Measurements from ENCODE around the gene METTL16. TPM values are rescaled to one million over a fixed set of nuclear protein-coding genes. Genes with fewer than 3 reads are reported as not detected.

Gene METTL16
- total and polyA plus RNA-seq, 2 of the 4 experiments (the other 2 are of a cell fraction): 11.8 to 15.4 TPM

DNA sequence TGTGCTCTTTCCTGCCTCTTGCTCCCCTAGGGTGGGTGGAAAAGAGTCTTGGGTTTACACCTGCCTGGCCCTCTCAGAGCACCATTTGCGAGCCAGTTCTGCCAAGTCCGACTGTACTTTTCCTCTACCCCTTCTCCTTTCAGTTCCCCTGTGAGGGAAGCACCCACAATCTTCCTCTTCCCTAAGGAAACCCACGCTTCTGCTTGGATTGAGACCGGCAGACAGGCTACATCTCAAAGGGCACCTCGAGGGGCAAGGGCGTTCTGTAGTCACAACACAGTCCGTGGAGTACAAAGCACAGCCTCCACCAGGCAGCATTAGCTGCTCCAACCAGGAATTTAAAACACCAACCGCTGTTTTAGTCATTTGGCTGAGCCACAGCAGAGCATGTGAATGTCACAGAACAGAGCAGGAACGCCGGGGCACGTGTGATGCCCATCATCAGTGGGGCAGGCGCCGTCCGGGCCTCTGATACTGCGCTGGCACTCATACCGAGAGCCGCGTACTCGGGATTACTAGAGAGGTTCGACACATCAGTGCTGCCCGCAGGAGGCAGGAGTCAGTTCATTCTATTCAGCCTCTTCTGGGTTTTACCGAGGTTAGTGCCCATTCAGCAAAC, 97.1 kb downstream of the METTL16 start:
- Histone ChIP-seq H3K14ac (replicated peaks; ENCODE audit: low read depth, low read length) (no peak overlapping the region), H3K4ac (ENCODE audit: low read depth, low read length) (no peak overlapping the region), H4K20me1 (ENCODE audit: insufficient read depth, low read length) (no peaks in the 10 kb centered on the region), H4K91ac (ENCODE audit: insufficient read depth, low read depth, low read length) (no peak overlapping the region), H2BK15ac (ENCODE audit: low read depth, low read length) (no peak overlapping the region), H3K36me3 (ENCODE audit: control insufficient read depth, insufficient read depth, low read length) (peaks cover 9% of the 10 kb centered on the region), H3K9me1 (ENCODE audit: insufficient read depth, low read length) (no peaks in the 10 kb centered on the region; the same call in 1 of the 2 replicates), H3K23ac (ENCODE audit: low read depth, low read length) (no peak overlapping the region), H2BK120ac (ENCODE audit: low read depth, low read length) (no peak overlapping the region), H2AFZ (replicated peaks; ENCODE audit: low read length, poor library complexity) (no peak overlapping the region), H2BK20ac (ENCODE audit: low read depth, low read length) (no peak overlapping the region), H2AK5ac (ENCODE audit: low read depth, low read length) (peak overlapping the region; percentile 34; the same call in 1 of the 2 replicates), H3K9me3 (ENCODE audit: control insufficient read depth, insufficient read depth, low read length) (no peaks in the 10 kb centered on the region), H3K4me3 (ENCODE audit: insufficient read depth, low read depth, low read length) (no peak overlapping the region), H4K8ac (ENCODE audit: low read depth in 2 of 2, low read length in 2 of 2) (no peak overlapping the region), H3K27me3 (ENCODE audit: control insufficient read depth, insufficient read depth, low read length) (no peaks in the 10 kb centered on the region), H2AK9ac (replicated peaks; ENCODE audit: low read depth, low read length, poor library complexity) (no peak overlapping the region), H4K5ac (ENCODE audit: low read depth, low read length) (no peak overlapping the region), H3K56ac (ENCODE audit: extremely low read depth, insufficient read depth, low read length) (no peak overlapping the region), H3K4me1 (ENCODE audit: control insufficient read depth, insufficient read depth, low read length) (peaks cover 15% of the 10 kb centered on the region), H3K18ac (ENCODE audit: low read depth, low read length) (no peak overlapping the region), H2BK5ac (ENCODE audit: low read depth, low read length, poor library complexity, severe bottlenecking) (no peak overlapping the region), H3K9ac (ENCODE audit: low read depth, low read length) (no peak overlapping the region), H3K27ac (ENCODE audit: insufficient read depth, low read length) (no peak overlapping the region), H3K79me1 (ENCODE audit: low read depth in 1 of 2, low read length in 2 of 2) (peaks cover 4 to 28% of the 10 kb centered on the region in 2 experiments; a peak in 3 of 4 replicates), H3K4me2 (ENCODE audit: low read depth, low read length) (no peak overlapping the region)
- in situ Hi-C loops (cut with MboI; ENCODE audit: low sequenced_read_pairs): loop anchor here (5.0 kb wide), 1 partner anchor 37 kb away; no protein-coding TSS in a partner anchor
- ChIA-PET CTCF (interaction anchor here (2.0 to 4.9 kb wide), 3 partner anchors 9 to 32 kb away, joined by 8 to 64 read pairs (median 10); no protein-coding TSS in a partner anchor), POLR2A (ENCODE audit: unreplicated experiment) (no interaction called here)
- no TSS peak for BruUV-seq (replicated peaks)
- intact Hi-C loops (cut with micrococcal nuclease): no loop called here
- TF ChIP-seq USF2 (IDR thresholded peaks at IDR 0.05; ENCODE audit: low read depth, low read length) (no peak), FOS (IDR thresholded peaks at IDR 0.05; ENCODE audit: low read depth, low read length) (no peak), POLR2A (IDR thresholded peaks at IDR 0.05; ENCODE audit: low read depth, low read length) (no peak), MXI1 (IDR thresholded peaks at IDR 0.05; ENCODE audit: borderline replicate concordance, low read depth, low read length) (no peak), NFE2L2 (IDR thresholded peaks at IDR 0.05; ENCODE audit: low read depth, low read length) (no peak), CEBPB (IDR thresholded peaks at IDR 0.05; ENCODE audit: low read depth, low read length) (no peak), RFX5 (IDR thresholded peaks at IDR 0.05; ENCODE audit: low read depth, low read length) (no peak), MAFK (IDR thresholded peaks at IDR 0.05; ENCODE audit: low read depth, low read length) (no peak), BHLHE40 (IDR thresholded peaks at IDR 0.05; ENCODE audit: low read depth, low read length) (no peak), SMC3 (IDR thresholded peaks at IDR 0.05; ENCODE audit: low read depth, low read length) (no peak), MAZ (IDR thresholded peaks at IDR 0.05; ENCODE audit: borderline replicate concordance, low read depth, low read length) (no peak), RCOR1 (IDR thresholded peaks at IDR 0.05; ENCODE audit: insufficient replicate concordance, low read length) (no peak), CHD1 (IDR thresholded peaks at IDR 0.05; ENCODE audit: low read depth, low read length) (no peak), RAD21 (IDR thresholded peaks at IDR 0.05; ENCODE audit: low read length) (no peak)
- TF ChIP-seq, protein P1, sequence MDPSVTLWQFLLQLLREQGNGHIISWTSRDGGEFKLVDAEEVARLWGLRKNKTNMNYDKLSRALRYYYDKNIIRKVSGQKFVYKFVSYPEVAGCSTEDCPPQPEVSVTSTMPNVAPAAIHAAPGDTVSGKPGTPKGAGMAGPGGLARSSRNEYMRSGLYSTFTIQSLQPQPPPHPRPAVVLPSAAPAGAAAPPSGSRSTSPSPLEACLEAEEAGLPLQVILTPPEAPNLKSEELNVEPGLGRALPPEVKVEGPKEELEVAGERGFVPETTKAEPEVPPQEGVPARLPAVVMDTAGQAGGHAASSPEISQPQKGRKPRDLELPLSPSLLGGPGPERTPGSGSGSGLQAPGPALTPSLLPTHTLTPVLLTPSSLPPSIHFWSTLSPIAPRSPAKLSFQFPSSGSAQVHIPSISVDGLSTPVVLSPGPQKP (IDR thresholded peaks at IDR 0.05; ENCODE audit: borderline replicate concordance, low read depth, low read length): no peak
- TF ChIP-seq, protein P2, sequence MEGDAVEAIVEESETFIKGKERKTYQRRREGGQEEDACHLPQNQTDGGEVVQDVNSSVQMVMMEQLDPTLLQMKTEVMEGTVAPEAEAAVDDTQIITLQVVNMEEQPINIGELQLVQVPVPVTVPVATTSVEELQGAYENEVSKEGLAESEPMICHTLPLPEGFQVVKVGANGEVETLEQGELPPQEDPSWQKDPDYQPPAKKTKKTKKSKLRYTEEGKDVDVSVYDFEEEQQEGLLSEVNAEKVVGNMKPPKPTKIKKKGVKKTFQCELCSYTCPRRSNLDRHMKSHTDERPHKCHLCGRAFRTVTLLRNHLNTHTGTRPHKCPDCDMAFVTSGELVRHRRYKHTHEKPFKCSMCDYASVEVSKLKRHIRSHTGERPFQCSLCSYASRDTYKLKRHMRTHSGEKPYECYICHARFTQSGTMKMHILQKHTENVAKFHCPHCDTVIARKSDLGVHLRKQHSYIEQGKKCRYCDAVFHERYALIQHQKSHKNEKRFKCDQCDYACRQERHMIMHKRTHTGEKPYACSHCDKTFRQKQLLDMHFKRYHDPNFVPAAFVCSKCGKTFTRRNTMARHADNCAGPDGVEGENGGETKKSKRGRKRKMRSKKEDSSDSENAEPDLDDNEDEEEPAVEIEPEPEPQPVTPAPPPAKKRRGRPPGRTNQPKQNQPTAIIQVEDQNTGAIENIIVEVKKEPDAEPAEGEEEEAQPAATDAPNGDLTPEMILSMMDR (conservative IDR thresholded peaks at IDR 0.05; ENCODE audit: low read depth, low read length): no peak
- WGBS, 2 experiments (ENCODE audit: extremely low coverage in 2 of 2, insufficient read length in 1 of 2): 96% methylated on average over 17 of the region's 22 CpGs; no CpG with 5 or more reads in 1 of the 2 experiments
- no peak for ATAC-seq (ENCODE audit: low read depth)
- dilution Hi-C loops (cut with HindIII; ENCODE audit: low sequenced_read_pairs, unreplicated experiment): no loop called here
- DNase-seq: no peak
